Gastroesophageal sphincter (tissue), 3 donors: ENCODE results near the gene OGFR.

Experiments
- EP300 ChIP-seq: sonication (generic); formaldehyde crosslinking; IDR thresholded peaks from one replicate; pipeline ENCODE4 v1.6.1; 2017; ENCODE audit warnings: antibody characterized with exemption, mild to moderate bottlenecking
- POLR2A ChIP-seq, 2 donors: fragments of 450-650 bp; IDR thresholded peaks; one replicate each; pipeline ENCODE4 v1.6.1; 2017; ENCODE audit warnings: antibody characterized with exemption in 2 of 2, mild to moderate bottlenecking in 2 of 2, moderate library complexity in 1 of 2
- TF ChIP-seq, protein P1 (sequence below), 4 experiments: fragments of 200-600 bp in 2 of 4; fragments of 450-650 bp in 2 of 4; sonication (generic) in 1 of 4; IDR thresholded peaks; one replicate each; pipeline ENCODE4 v1.5.1; 2017 to 2019; ENCODE audit warnings: antibody characterized with exemption in 4 of 4, mild to moderate bottlenecking in 2 of 4, moderate library complexity in 2 of 4

DNA sequence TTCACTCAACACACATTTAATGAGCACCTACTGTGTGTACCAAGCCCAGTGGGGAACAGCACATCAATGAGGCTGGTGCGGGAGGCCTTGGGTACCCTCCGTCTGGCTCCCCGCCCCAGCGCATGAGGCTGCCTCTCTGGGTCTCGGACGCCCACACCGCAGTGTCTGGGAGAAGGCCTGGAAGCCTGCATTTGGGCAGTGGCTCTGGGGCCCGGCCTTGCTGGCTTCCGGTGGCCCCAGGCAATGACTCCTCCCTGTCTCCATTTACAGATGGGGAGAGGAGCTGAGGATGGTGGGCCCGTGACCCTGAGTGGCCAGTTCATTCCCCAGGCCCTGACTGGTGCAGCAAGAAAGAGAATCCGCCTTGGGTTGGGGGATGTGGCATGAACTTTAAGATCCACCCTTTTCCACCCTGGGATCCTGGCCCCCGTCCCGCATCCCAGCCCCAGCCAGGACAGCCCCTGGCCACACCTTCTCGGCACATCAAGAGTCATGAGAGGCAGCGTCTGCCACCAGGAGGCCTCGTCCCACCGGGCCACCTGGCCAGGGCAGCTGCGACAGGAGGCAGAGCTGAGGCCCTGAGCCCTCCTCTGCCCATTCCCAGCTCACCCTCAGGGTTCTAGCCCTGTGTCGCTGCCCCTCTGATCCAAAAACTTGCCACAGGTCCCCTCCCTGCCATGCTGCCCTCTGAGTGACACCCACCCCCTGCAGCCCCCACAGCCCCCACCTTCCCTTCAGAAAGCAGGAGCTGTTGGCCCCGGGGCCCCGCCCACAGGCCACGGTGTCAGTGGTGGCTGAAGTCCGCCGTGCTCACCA, 25.8 kb upstream of the OGFR start:
- TF ChIP-seq, protein P1, sequence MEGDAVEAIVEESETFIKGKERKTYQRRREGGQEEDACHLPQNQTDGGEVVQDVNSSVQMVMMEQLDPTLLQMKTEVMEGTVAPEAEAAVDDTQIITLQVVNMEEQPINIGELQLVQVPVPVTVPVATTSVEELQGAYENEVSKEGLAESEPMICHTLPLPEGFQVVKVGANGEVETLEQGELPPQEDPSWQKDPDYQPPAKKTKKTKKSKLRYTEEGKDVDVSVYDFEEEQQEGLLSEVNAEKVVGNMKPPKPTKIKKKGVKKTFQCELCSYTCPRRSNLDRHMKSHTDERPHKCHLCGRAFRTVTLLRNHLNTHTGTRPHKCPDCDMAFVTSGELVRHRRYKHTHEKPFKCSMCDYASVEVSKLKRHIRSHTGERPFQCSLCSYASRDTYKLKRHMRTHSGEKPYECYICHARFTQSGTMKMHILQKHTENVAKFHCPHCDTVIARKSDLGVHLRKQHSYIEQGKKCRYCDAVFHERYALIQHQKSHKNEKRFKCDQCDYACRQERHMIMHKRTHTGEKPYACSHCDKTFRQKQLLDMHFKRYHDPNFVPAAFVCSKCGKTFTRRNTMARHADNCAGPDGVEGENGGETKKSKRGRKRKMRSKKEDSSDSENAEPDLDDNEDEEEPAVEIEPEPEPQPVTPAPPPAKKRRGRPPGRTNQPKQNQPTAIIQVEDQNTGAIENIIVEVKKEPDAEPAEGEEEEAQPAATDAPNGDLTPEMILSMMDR (IDR thresholded peaks at IDR 0.05), result no peak
- TF ChIP-seq EP300 (no peak), POLR2A (IDR thresholded peaks at IDR 0.05) (no peak)
